ENCODE measurements around the gene AFP.

DNA sequence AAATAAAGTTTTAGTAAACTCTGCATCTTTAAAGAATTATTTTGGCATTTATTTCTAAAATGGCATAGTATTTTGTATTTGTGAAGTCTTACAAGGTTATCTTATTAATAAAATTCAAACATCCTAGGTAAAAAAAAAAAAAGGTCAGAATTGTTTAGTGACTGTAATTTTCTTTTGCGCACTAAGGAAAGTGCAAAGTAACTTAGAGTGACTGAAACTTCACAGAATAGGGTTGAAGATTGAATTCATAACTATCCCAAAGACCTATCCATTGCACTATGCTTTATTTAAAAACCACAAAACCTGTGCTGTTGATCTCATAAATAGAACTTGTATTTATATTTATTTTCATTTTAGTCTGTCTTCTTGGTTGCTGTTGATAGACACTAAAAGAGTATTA, 31.6 kb upstream of the AFP start:
- TF ChIP-seq POLR2A (IDR thresholded peaks at IDR 0.05), result no peak
- TF ChIP-seq, protein P1, sequence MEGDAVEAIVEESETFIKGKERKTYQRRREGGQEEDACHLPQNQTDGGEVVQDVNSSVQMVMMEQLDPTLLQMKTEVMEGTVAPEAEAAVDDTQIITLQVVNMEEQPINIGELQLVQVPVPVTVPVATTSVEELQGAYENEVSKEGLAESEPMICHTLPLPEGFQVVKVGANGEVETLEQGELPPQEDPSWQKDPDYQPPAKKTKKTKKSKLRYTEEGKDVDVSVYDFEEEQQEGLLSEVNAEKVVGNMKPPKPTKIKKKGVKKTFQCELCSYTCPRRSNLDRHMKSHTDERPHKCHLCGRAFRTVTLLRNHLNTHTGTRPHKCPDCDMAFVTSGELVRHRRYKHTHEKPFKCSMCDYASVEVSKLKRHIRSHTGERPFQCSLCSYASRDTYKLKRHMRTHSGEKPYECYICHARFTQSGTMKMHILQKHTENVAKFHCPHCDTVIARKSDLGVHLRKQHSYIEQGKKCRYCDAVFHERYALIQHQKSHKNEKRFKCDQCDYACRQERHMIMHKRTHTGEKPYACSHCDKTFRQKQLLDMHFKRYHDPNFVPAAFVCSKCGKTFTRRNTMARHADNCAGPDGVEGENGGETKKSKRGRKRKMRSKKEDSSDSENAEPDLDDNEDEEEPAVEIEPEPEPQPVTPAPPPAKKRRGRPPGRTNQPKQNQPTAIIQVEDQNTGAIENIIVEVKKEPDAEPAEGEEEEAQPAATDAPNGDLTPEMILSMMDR (IDR thresholded peaks at IDR 0.05), result no peak
